ENCODE data around the gene FBXW11. TPM values are rescaled to one million over a fixed set of nuclear protein-coding genes. Genes with fewer than 3 reads are reported as not detected.

FBXW11 gene
- total RNA-seq, 4 donors from 2014 or later, result 35.9 to 56.8 (median 50.9) TPM

DNA sequence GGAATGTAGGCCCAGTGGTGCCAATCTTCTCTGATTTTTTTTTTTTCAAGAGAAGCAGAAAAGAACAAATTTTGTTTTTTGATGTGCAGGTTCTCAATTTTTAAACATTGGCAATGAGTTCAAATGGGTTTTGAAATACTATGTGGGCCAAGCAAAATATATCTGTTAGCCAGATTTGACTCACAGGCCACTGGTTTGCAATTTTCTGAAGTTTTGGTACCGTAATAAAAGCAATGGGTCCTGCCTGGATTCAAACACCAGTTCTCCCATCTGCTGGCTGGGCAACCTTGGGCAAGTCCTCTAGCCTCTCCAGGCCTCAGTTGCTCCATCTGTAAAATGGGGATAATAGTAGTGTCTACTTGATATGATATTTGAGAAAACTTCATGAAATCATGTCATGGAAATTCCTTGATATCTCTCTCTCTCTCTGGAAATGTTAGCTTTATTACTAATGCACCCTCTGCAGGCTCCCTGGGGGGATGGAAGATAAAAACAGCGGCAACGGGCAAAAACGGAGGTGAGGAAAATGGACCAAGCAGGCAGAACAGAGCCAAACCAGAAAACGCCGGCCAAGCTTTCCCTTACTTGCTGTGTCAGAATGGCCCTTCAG lies 157.4 kb downstream of the FBXW11 start:
- peak in 1 of 2 donors; percentile 37 for DNase-seq (ENCODE audit: low spot score in 2 of 2)
- no peak overlapping the region for H3K4me3 ChIP-seq (ENCODE audit: low read depth, poor library complexity, severe bottlenecking)
- 86 to 93% methylated on average over 6 of the region's 6 CpGs for WGBS, 2 donors
- TF ChIP-seq, protein P1, sequence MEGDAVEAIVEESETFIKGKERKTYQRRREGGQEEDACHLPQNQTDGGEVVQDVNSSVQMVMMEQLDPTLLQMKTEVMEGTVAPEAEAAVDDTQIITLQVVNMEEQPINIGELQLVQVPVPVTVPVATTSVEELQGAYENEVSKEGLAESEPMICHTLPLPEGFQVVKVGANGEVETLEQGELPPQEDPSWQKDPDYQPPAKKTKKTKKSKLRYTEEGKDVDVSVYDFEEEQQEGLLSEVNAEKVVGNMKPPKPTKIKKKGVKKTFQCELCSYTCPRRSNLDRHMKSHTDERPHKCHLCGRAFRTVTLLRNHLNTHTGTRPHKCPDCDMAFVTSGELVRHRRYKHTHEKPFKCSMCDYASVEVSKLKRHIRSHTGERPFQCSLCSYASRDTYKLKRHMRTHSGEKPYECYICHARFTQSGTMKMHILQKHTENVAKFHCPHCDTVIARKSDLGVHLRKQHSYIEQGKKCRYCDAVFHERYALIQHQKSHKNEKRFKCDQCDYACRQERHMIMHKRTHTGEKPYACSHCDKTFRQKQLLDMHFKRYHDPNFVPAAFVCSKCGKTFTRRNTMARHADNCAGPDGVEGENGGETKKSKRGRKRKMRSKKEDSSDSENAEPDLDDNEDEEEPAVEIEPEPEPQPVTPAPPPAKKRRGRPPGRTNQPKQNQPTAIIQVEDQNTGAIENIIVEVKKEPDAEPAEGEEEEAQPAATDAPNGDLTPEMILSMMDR (IDR thresholded peaks at IDR 0.05), result no peak
- TF ChIP-seq POLR2A (IDR thresholded peaks at IDR 0.05), result no peak
- intact Hi-C loops (cut with DNase I; ENCODE audit: low total_unique reads), result no loop called here

GRCh38 chr5:171848486-171848885 lies 158.0 kb downstream of the FBXW11 start:
- intact Hi-C loops (cut with DNase I; ENCODE audit: low total_unique reads), result no loop called here
- H3K4me3 ChIP-seq (ENCODE audit: low read depth, poor library complexity, severe bottlenecking), result no peak overlapping the region
- DNase-seq (ENCODE audit: low spot score in 2 of 2), result peak in 1 of 2 donors; percentile 67
- TF ChIP-seq, protein P1 (IDR thresholded peaks at IDR 0.05), result no peak
- no peak for TF ChIP-seq POLR2A (IDR thresholded peaks at IDR 0.05)
- 83 to 84% methylated on average over 5 of the region's 5 CpGs for WGBS, 2 donors

DNA sequence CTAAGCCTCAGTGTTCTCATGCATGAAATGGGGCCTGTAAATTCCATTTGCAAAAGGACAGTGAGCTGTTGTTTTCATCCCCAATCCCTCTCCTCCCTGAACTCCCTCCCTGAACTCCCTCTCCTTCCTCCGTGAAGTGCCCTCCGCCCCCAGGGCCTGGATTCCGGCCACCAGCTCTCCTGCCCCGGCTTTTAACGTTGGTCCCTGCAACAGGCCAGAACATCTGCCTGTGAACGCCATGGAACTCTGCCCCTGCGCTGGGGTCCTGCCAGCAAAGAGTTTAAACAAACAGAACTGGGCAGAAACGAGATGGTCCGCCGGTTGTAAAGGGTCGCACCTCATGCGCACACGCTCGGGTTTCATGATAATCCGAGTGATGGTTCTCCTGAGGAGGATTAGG lies 158.4 kb downstream of the FBXW11 start:
- TF ChIP-seq POLR2A (IDR thresholded peaks at IDR 0.05), result no peak
- TF ChIP-seq, protein P1 (IDR thresholded peaks at IDR 0.05), result no peak
- intact Hi-C loops (cut with DNase I; ENCODE audit: low total_unique reads), result no loop called here
- no peak overlapping the region for H3K4me3 ChIP-seq (ENCODE audit: low read depth, poor library complexity, severe bottlenecking)
- DNase-seq (ENCODE audit: low spot score in 2 of 2), result peak in 1 of 2 donors; percentile 79
- WGBS, 2 donors, result 61 to 76% methylated on average over 15 of the region's 15 CpGs

- TF ChIP-seq, protein P1 (IDR thresholded peaks at IDR 0.05), result no peak
- TF ChIP-seq POLR2A (IDR thresholded peaks at IDR 0.05), result no peak
- DNase-seq (ENCODE audit: low spot score in 2 of 2), result peak in 1 of 2 donors; percentile 26
- 93 to 95% methylated on average over 3 of the region's 3 CpGs for WGBS, 2 donors
- H3K4me3 ChIP-seq (ENCODE audit: low read depth, poor library complexity, severe bottlenecking), result no peak overlapping the region
- intact Hi-C loops (cut with DNase I; ENCODE audit: low total_unique reads), result no loop called here
These were observed 159.4 kb downstream of the FBXW11 start for GRCh38 chr5:171847026-171847425.

- H3K4me3 ChIP-seq (ENCODE audit: low read depth, poor library complexity, severe bottlenecking), result no peak overlapping the region
- TF ChIP-seq, protein P1 (IDR thresholded peaks at IDR 0.05), result no peak
- no peak for TF ChIP-seq POLR2A (IDR thresholded peaks at IDR 0.05)
- WGBS, 2 donors, result 81 to 85% methylated on average over 10 of the region's 10 CpGs
- DNase-seq (ENCODE audit: low spot score in 2 of 2), result peak in 1 of 2 donors; percentile 52
- intact Hi-C loops (cut with DNase I; ENCODE audit: low total_unique reads), result no loop called here
These were observed 160.1 kb downstream of the FBXW11 start for GRCh38 chr5:171846323-171846722.

DNA sequence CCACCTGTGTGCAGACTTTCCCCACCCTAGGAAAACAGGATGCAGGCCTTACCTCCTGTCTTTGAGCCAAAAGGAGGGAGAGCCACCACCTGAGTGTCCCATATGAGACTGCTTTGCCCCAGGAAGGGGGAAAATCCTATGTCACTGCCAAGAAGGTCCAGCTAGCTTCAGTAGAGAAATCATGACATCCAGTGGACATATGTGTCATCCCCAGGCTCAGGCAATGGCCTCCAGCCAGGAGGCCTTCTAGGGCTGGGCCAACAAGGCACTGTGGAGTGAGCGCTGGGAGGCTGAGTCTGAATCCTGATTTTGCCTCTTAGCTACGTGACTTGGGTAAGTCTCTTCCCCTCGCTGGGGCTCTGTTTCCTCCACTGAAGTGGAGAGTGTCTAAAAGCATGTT lies 160.6 kb downstream of the FBXW11 start:
- TF ChIP-seq, protein P1 (IDR thresholded peaks at IDR 0.05), result no peak
- no peak for TF ChIP-seq POLR2A (IDR thresholded peaks at IDR 0.05)
- H3K4me3 ChIP-seq (ENCODE audit: low read depth, poor library complexity, severe bottlenecking), result no peak overlapping the region
- intact Hi-C loops (cut with DNase I; ENCODE audit: low total_unique reads), result no loop called here
- 57 to 71% methylated on average over 2 to 3 of the region's 3 CpGs for WGBS, 2 donors
- DNase-seq (ENCODE audit: low spot score in 2 of 2), result peak in 1 of 2 donors; percentile 62
